GM04503 (cell line): ENCODE measurements around the gene ZFYVE21.

ENCODE experiments used
- DNase-seq: peaks from one replicate; pipeline ENCODE4 v3.0.0-alpha.2; 2012; ENCODE audit warnings: low read depth

The ZFYVE21 gene

GRCh38 chr14:103705504-103706284 is 9.9 kb upstream of the ZFYVE21 start:
- no peak for DNase-seq

GRCh38 chr14:103706551-103707328 is 8.9 kb upstream of the ZFYVE21 start:
- no peak for DNase-seq

GRCh38 chr14:103707329-103708263 is 8.0 kb upstream of the ZFYVE21 start:
- DNase-seq, result no peak

- no peak for DNase-seq
Observed at GRCh38 chr14:103708750-103709187, 6.8 kb upstream of the ZFYVE21 start.

GRCh38 chr14:103709814-103710213 is 5.8 kb upstream of the ZFYVE21 start:
- DNase-seq, result no peak

- DNase-seq, result no peak
Observed at GRCh38 chr14:103710771-103711377, 4.7 kb upstream of the ZFYVE21 start.

- DNase-seq, result no peak
Observed at GRCh38 chr14:103711516-103712431, 3.8 kb upstream of the ZFYVE21 start.

- DNase-seq, result no peak
Observed at GRCh38 chr14:103712633-103713247, 2.9 kb upstream of the ZFYVE21 start.

- no peak for DNase-seq
Observed at GRCh38 chr14:103713304-103714062, 2.1 kb upstream of the ZFYVE21 start.

GRCh38 chr14:103714063-103714724 is 1.4 kb upstream of the ZFYVE21 start:
- no peak for DNase-seq

- no peak for DNase-seq
Observed at GRCh38 chr14:103716091-103716801, 636 bp downstream of the ZFYVE21 start.

- no peak for DNase-seq
Observed at GRCh38 chr14:103716899-103717411, 1.3 kb downstream of the ZFYVE21 start.

- DNase-seq, result no peak
Observed at GRCh38 chr14:103718572-103718971, 3.0 kb downstream of the ZFYVE21 start.

- no peak for DNase-seq
Observed at GRCh38 chr14:103719751-103720150, 4.1 kb downstream of the ZFYVE21 start.

GRCh38 chr14:103721334-103722120 is 5.9 kb downstream of the ZFYVE21 start:
- DNase-seq, result no peak

GRCh38 chr14:103723748-103724081 is 8.1 kb downstream of the ZFYVE21 start:
- DNase-seq, result no peak

GRCh38 chr14:103724116-103724515 is 8.5 kb downstream of the ZFYVE21 start:
- DNase-seq, result no peak
